ENCODE data around the gene SVIL. TPM values are rescaled to one million over a fixed set of nuclear protein-coding genes. Genes with fewer than 3 reads are reported as not detected.

Gene SVIL
- total RNA-seq, 1 experiment from 2014 or later = 166 TPM

DNA sequence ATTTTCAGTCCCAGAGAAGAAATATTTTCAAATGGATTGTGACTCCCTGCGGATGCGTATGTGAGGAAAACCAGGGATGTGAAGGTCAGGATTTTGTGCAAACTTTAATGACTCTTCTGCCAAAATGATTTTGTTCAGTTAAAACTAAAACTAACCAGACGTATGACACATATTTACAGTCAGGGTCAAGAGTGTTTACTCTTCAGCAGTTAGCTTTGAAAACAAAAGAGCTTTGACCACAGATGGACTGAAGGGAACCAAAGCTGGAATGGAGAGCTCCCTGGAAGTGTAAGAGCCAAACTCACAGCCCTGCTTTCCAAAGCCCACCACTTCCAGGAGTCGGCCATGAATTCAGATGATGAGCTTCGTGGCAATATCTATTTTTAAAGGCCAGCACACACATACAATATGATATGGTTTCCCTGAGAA, 15.5 kb downstream of the SVIL start:
- Histone ChIP-seq H3K4me3 (peak overlapping the region; percentile 35; the same call in 1 of the 2 replicates), H2AFZ (peak overlapping the region; percentile 8; the same call in 1 of the 2 replicates), H3K4me1 (replicated peaks; ENCODE audit: insufficient read depth) (peaks cover 30% of the 10 kb centered on the region), H3K27ac (peak overlapping the region; percentile 79), H3K79me2 (ENCODE audit: low read depth) (peaks cover 86% of the 10 kb centered on the region), H3K36me3 (ENCODE audit: low read depth) (no peaks in the 10 kb centered on the region), H4K20me1 (ENCODE audit: insufficient read depth) (no peaks in the 10 kb centered on the region), H3K9me2 (ENCODE audit: insufficient read depth) (no peaks in the 10 kb centered on the region), H3K9me3 (ENCODE audit: insufficient read depth, low read depth) (no peaks in the 10 kb centered on the region), H3K27me3 (ENCODE audit: insufficient read depth, low read depth) (no peaks in the 10 kb centered on the region), H3K4me2 (peak overlapping the region; percentile 76), H3F3A (ENCODE audit: insufficient read depth, low read depth) (peaks cover 20% of the 10 kb centered on the region; the same call in 1 of the 2 replicates)
- DNase-seq = peak in 1 of 2 experiments; percentile 58
- TF ChIP-seq, protein P1, sequence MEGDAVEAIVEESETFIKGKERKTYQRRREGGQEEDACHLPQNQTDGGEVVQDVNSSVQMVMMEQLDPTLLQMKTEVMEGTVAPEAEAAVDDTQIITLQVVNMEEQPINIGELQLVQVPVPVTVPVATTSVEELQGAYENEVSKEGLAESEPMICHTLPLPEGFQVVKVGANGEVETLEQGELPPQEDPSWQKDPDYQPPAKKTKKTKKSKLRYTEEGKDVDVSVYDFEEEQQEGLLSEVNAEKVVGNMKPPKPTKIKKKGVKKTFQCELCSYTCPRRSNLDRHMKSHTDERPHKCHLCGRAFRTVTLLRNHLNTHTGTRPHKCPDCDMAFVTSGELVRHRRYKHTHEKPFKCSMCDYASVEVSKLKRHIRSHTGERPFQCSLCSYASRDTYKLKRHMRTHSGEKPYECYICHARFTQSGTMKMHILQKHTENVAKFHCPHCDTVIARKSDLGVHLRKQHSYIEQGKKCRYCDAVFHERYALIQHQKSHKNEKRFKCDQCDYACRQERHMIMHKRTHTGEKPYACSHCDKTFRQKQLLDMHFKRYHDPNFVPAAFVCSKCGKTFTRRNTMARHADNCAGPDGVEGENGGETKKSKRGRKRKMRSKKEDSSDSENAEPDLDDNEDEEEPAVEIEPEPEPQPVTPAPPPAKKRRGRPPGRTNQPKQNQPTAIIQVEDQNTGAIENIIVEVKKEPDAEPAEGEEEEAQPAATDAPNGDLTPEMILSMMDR (conservative IDR thresholded peaks at IDR 0.05) = no peak
- no peak for TF ChIP-seq EZH2 (IDR thresholded peaks at IDR 0.05; ENCODE audit: low read depth)
- intact Hi-C loops (cut with micrococcal nuclease; ENCODE audit: unreplicated experiment) = no loop called here
- ChIA-PET POLR2A (ENCODE audit: unreplicated experiment) (interaction anchor here (0.6 to 0.7 kb wide), 3 partner anchors 10 to 165 kb away, joined by 3 to 18 read pairs (median 6); no protein-coding TSS in a partner anchor), CTCF (interaction anchor here (0.6 to 1.2 kb wide), 2 partner anchors 40 to 411 kb away, joined by 3 to 4 read pairs; no protein-coding TSS in a partner anchor)
- no TSS peak for BruUV-seq (replicated peaks)

DNA sequence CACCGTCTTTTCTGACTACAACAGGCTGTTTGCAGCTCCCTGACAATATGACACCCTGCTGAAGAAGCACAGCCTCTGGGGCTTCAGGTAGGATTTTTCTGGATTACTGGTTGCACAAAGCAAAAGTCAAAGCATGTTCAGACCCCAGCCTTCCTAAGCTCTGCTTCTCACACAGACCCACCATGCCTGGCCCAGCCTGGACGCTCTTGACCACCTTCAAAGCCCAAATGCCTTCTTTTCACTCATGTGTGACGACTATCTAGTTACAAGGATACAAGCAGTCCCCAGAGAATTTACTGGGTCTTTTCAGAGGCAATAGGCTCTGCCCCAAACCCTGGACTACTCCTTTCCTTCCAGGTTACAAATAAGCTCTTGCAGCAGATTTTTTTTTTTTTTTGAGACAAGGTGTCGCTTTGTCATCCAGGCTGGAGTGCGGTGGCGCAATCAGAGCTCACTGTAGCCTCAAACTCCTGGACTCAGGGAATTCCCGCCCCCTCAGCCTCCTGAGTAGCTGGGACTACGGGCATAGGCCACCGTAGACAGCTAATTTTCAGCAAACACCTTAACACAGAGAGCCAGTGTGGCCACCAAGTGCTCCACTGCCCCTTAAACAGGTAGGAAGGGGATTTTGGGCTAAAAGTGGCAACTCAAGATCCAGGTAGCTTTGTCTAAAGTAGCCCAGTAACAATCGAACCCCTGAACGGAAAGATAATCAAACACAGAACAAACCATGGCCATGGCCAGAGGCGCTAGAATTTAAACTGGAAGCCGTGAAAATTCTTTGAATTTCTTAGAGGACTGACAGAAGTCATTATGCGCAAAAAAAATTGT, 16.2 kb downstream of the SVIL start:
- DNase-seq = peak; percentile 74 to 77
- no peaks in the 10 kb centered on the region for H3K36me3 ChIP-seq (ENCODE audit: low read depth)
- H3K9me2 ChIP-seq (ENCODE audit: insufficient read depth) = no peaks in the 10 kb centered on the region
- no peak for TF ChIP-seq EZH2 (IDR thresholded peaks at IDR 0.05; ENCODE audit: low read depth)
- TF ChIP-seq, protein P1 (conservative IDR thresholded peaks at IDR 0.05) = no peak
- H2AFZ ChIP-seq = peak overlapping the region; percentile 8; the same call in 1 of the 2 replicates
- H4K20me1 ChIP-seq (ENCODE audit: insufficient read depth) = no peaks in the 10 kb centered on the region
- ChIA-PET CTCF (interaction anchor here (0.6 to 1.2 kb wide), 2 partner anchors 41 to 105 kb away, joined by 3 read pairs; no protein-coding TSS in a partner anchor), POLR2A (ENCODE audit: unreplicated experiment) (interaction anchor here (0.5 to 0.7 kb wide), 5 partner anchors 9 to 1883 kb away, joined by 4 to 18 read pairs (median 6); no protein-coding TSS in a partner anchor)
- no peaks in the 10 kb centered on the region for H3K27me3 ChIP-seq (ENCODE audit: insufficient read depth, low read depth)
- H3K4me2 ChIP-seq = peak overlapping the region; percentile 76
- peak overlapping the region; percentile 35; the same call in 1 of the 2 replicates for H3K4me3 ChIP-seq
- intact Hi-C loops (cut with micrococcal nuclease; ENCODE audit: unreplicated experiment) = no loop called here
- H3K4me1 ChIP-seq (replicated peaks; ENCODE audit: insufficient read depth) = peaks cover 30% of the 10 kb centered on the region
- peaks cover 85% of the 10 kb centered on the region for H3K79me2 ChIP-seq (ENCODE audit: low read depth)
- H3K9me3 ChIP-seq (ENCODE audit: insufficient read depth, low read depth) = no peaks in the 10 kb centered on the region
- peak overlapping the region; percentile 79 for H3K27ac ChIP-seq
- peaks cover 17% of the 10 kb centered on the region; the same call in 1 of the 2 replicates for H3F3A ChIP-seq (ENCODE audit: insufficient read depth, low read depth)
- BruUV-seq (replicated peaks) = no TSS peak

DNA sequence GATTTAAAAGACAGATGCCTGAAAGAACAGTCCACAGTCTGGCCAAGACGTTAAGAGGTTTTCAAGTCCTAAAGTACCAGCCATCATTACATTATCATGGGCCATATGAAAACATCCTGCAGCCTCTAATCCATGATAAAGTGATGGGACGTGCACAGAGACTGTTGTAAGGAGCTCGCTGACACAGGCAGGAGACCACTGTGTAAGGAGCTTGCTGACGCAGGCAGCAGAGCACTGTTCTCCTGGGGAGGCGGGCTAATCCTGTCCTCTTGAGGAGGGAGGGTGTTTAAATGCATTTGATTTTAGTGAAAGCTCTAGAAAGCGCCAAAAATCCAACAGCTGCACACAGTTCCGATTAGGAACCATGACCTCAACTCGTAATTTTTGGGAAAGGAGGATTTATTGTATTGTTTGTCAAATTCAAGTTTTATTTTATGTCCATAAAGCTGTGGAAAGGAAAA, 16.9 kb downstream of the SVIL start:
- ChIA-PET CTCF (no interaction called here), POLR2A (ENCODE audit: unreplicated experiment) (interaction anchor here (0.6 kb wide), 1 partner anchor 29 kb away, joined by 6 read pairs; no protein-coding TSS in a partner anchor)
- H4K20me1 ChIP-seq (ENCODE audit: insufficient read depth) = no peaks in the 10 kb centered on the region
- no peak overlapping the region for H2AFZ ChIP-seq
- H3K27ac ChIP-seq = peak overlapping the region; percentile 79
- intact Hi-C loops (cut with micrococcal nuclease; ENCODE audit: unreplicated experiment) = no loop called here
- H3K4me1 ChIP-seq (replicated peaks; ENCODE audit: insufficient read depth) = peaks cover 30% of the 10 kb centered on the region
- no peak for DNase-seq
- H3K9me2 ChIP-seq (ENCODE audit: insufficient read depth) = no peaks in the 10 kb centered on the region
- TF ChIP-seq EZH2 (IDR thresholded peaks at IDR 0.05; ENCODE audit: low read depth) = no peak
- TF ChIP-seq, protein P1 (conservative IDR thresholded peaks at IDR 0.05) = no peak
- peaks cover 78% of the 10 kb centered on the region for H3K79me2 ChIP-seq (ENCODE audit: low read depth)
- peak overlapping the region; percentile 76 for H3K4me2 ChIP-seq
- no peaks in the 10 kb centered on the region for H3K36me3 ChIP-seq (ENCODE audit: low read depth)
- no peaks in the 10 kb centered on the region for H3K27me3 ChIP-seq (ENCODE audit: insufficient read depth, low read depth)
- no peaks in the 10 kb centered on the region for H3K9me3 ChIP-seq (ENCODE audit: insufficient read depth, low read depth)
- no TSS peak for BruUV-seq (replicated peaks)
- H3F3A ChIP-seq (ENCODE audit: insufficient read depth, low read depth) = peaks cover 17% of the 10 kb centered on the region; the same call in 1 of the 2 replicates
- H3K4me3 ChIP-seq = no peak overlapping the region
